GM12878 (cell line): ENCODE measurements around the gene SYCN.
"Not testable (repeated sequence)": the region's sequence is repeated elsewhere in the genome, so short reads cannot be mapped to it uniquely, and the experiment has no call there.

ENCODE experiments used
- BCL3 ChIP-seq: IDR thresholded peaks from 2 replicates; pipeline ENCODE4 v1.6.1; 2011; ENCODE audit warnings: borderline replicate concordance, low read depth, mild to moderate bottlenecking, moderate library complexity, low read length; ENCODE audit not compliant: insufficient read depth, poor library complexity, severe bottlenecking
- CTCF ChIP-seq, 3 experiments: IDR thresholded peaks in 2 of 3; conservative IDR thresholded peaks in 1 of 3; 2 replicates each; pipeline ENCODE4 v1.5.1; 2011; ENCODE audit warnings: low read depth in 3 of 3, low read length in 3 of 3, mild to moderate bottlenecking in 3 of 3, control low read depth in 2 of 3, moderate library complexity in 2 of 3, inconsistent platforms in 1 of 3, mixed read lengths in 1 of 3; ENCODE audit not compliant: control insufficient read depth in 2 of 3, insufficient read depth in 1 of 3; ENCODE audit errors: extremely low read depth in 1 of 3
- POLR2A ChIP-seq: IDR thresholded peaks from 2 replicates; pipeline ENCODE4 v1.6.1; 2011; ENCODE audit warnings: low read depth, mild to moderate bottlenecking, low read length
- RELA ChIP-seq: fragments of 450-650 bp; IDR thresholded peaks from 2 replicates; pipeline ENCODE4 v1.8.0; 2014; ENCODE audit warnings: borderline replicate concordance; ENCODE audit not compliant: partially characterized antibody

- TF ChIP-seq RELA; BCL3; CTCF (IDR thresholded peaks at IDR 0.05 in 2 of 3, conservative IDR thresholded peaks at IDR 0.05 in 1 of 3; ENCODE audit: control insufficient read depth in 2 of 3, extremely low read depth in 1 of 3, insufficient read depth in 1 of 3, low read depth in 3 of 3, low read length in 3 of 3); POLR2A: not testable (repeated sequence)
Measured at GRCh38 chr19:39215323-39215722, 11.3 kb upstream of the SYCN start.
